HepG2 (cell line): ENCODE results near the gene MAN2B2. TPM values are rescaled to one million over a fixed set of nuclear protein-coding genes. Genes with fewer than 3 reads are reported as not detected.

ENCODE experiments used
- CREB3 ChIP-seq: sonication (generic); formaldehyde crosslinking; IDR thresholded peaks from 2 replicates; pipeline ENCODE4 v1.5.0; 2020; ENCODE audit warnings: missing genetic modification reagents
- ETV5 ChIP-seq: IDR thresholded peaks from 2 replicates; pipeline ENCODE4 v1.6.1; 2018; ENCODE audit warnings: missing biosample characterization, missing genetic modification reagents, inconsistent platforms, borderline replicate concordance
- FOXM1 ChIP-seq: sonication (generic); formaldehyde crosslinking; IDR thresholded peaks from 2 replicates; pipeline ENCODE4 v1.5.0; 2020; ENCODE audit warnings: missing genetic modification reagents
- GATAD1 ChIP-seq: IDR thresholded peaks from 2 replicates; pipeline ENCODE4 v1.6.1; 2016; ENCODE audit warnings: missing genetic modification reagents, missing compliant biosample characterization
- HMG20B ChIP-seq: conservative IDR thresholded peaks from 2 replicates; pipeline ENCODE4 v1.6.1; 2016; ENCODE audit warnings: missing genetic modification reagents, missing compliant biosample characterization
- HMGXB4 ChIP-seq, 2 experiments: sonication (generic) in 1 of 2; formaldehyde crosslinking in 1 of 2; IDR thresholded peaks; 2 replicates each; pipeline versions ENCODE4 v1.4.0 to v1.6.1; 2018 to 2020; ENCODE audit warnings: missing genetic modification reagents in 2 of 2, borderline replicate concordance in 1 of 2, low read depth in 1 of 2, mild to moderate bottlenecking in 1 of 2, missing biosample characterization in 1 of 2
- JUND ChIP-seq: sonication (generic); formaldehyde crosslinking; IDR thresholded peaks from 2 replicates; pipeline ENCODE4 v1.8.0; 2022; ENCODE audit warnings: mild to moderate bottlenecking, missing genetic modification reagents
- KLF12 ChIP-seq: sonication (generic); formaldehyde crosslinking; IDR thresholded peaks from 2 replicates; pipeline ENCODE4 v1.4.0; 2020; ENCODE audit warnings: missing genetic modification reagents, borderline replicate concordance
- MIER2 ChIP-seq: IDR thresholded peaks from 2 replicates; pipeline ENCODE4 v1.6.1; 2016; ENCODE audit warnings: missing biosample characterization, missing genetic modification reagents
- MYC ChIP-seq: sonication (generic); formaldehyde crosslinking; IDR thresholded peaks from 2 replicates; pipeline ENCODE4 v1.9.0; 2021; ENCODE audit warnings: missing genetic modification reagents, borderline replicate concordance
- NFE2 ChIP-seq: sonication (generic); formaldehyde crosslinking; IDR thresholded peaks from 2 replicates; pipeline ENCODE4 v1.4.0; 2020; ENCODE audit warnings: missing genetic modification reagents
- RFXANK ChIP-seq: IDR thresholded peaks from 2 replicates; pipeline ENCODE4 v1.6.1; 2016
- SMARCE1 ChIP-seq: fragments of 450-650 bp; IDR thresholded peaks from 2 replicates; pipeline ENCODE4 v1.6.1; 2017; ENCODE audit warnings: borderline replicate concordance
- SRY ChIP-seq: sonication (generic); formaldehyde crosslinking; IDR thresholded peaks from 2 replicates; pipeline ENCODE4 v1.8.0; 2022; ENCODE audit warnings: mild to moderate bottlenecking, missing genetic modification reagents
- ZBTB34 ChIP-seq: sonication (generic); formaldehyde crosslinking; IDR thresholded peaks from 2 replicates; pipeline ENCODE4 v1.8.0; 2022; ENCODE audit warnings: mild to moderate bottlenecking, missing genetic modification reagents
- ZBTB37 ChIP-seq: sonication (generic); formaldehyde crosslinking; IDR thresholded peaks from 2 replicates; pipeline ENCODE4 v1.4.0; 2020; ENCODE audit warnings: mild to moderate bottlenecking, missing genetic modification reagents
- ZNF567 ChIP-seq: sonication (generic); formaldehyde crosslinking; IDR thresholded peaks from 2 replicates; pipeline ENCODE4 v1.8.1; 2023; ENCODE audit warnings: mild to moderate bottlenecking, missing genetic modification reagents, borderline replicate concordance
- ZNF770 ChIP-seq: sonication (generic); formaldehyde crosslinking; IDR thresholded peaks from 2 replicates; pipeline ENCODE4 v1.5.0; 2020; ENCODE audit warnings: mild to moderate bottlenecking, missing genetic modification reagents
- ZSCAN21 ChIP-seq: sonication (generic); formaldehyde crosslinking; IDR thresholded peaks from 2 replicates; pipeline ENCODE4 v1.8.0; 2022; ENCODE audit warnings: mild to moderate bottlenecking, missing genetic modification reagents, moderate library complexity, borderline replicate concordance
- polyA plus RNA-seq, 8 experiments: library from polyadenylated mRNA; depleted of rRNA in 3 of 8; stranded (reverse) in 7 of 8; unstranded in 1 of 8; fragments of >200 nt; fragmentation: Illumina TruSeq in 4 of 8; extraction: Trizol in 4 of 8; gene quantifications; 2 replicates each; pipeline versions ENCODE4 v1.2.1 to v1.2.3, GENCODE V29; 2011 to 2016; ENCODE audit warnings: low read depth in 4 of 8, missing spikeins in 1 of 8, mixed read lengths in 1 of 8; ENCODE audit not compliant: insufficient read depth in 1 of 8
- total RNA-seq, 5 experiments: library from RNA; depleted of rRNA; stranded (reverse); fragments of >200 nt; fragmentation: Illumina TruSeq; extraction: Trizol; gene quantifications; 2 replicates each; pipeline ENCODE4 v1.2.3, GENCODE V29; 2016; ENCODE audit warnings: low read depth in 1 of 5

MAN2B2 gene
- total and polyA plus RNA-seq, 2 of the 13 experiments (the other 11 are each of a cell fraction or from before 2014, with no cell fraction given): 4.8 to 5.4 TPM

- TF ChIP-seq ZBTB37: no peak
- TF ChIP-seq RFXANK (CRISPR knock-in tag): no peak
- TF ChIP-seq ZNF567: no peak; the same call in 1 of the 2 replicates
- TF ChIP-seq SMARCE1: no peak
- no peak for TF ChIP-seq NFE2 (CRISPR knock-in tag)
- peak; percentile 90 for TF ChIP-seq MYC
- no peak; the same call in 1 of the 2 replicates for TF ChIP-seq ETV5
- peak; percentile 75; the same call in 1 of the 2 replicates for TF ChIP-seq CREB3 (CRISPR knock-in tag)
- no peak for TF ChIP-seq KLF12 (CRISPR knock-in tag)
- no peak for TF ChIP-seq ZBTB34
- no peak for TF ChIP-seq MIER2 (CRISPR knock-in tag)
- no peak for TF ChIP-seq HMG20B (CRISPR knock-in tag)
- peak; percentile 93 for TF ChIP-seq GATAD1
- no peak for TF ChIP-seq FOXM1
- peak; percentile 83 to 88 for TF ChIP-seq HMGXB4 (CRISPR knock-in tag; IDR thresholded peaks at IDR 0.05; ENCODE audit: borderline replicate concordance in 1 of 2, low read depth in 1 of 2)
- TF ChIP-seq ZNF770 (CRISPR knock-in tag): peak; percentile 46; the same call in 1 of the 2 replicates
- peak; percentile 45; the same call in 1 of the 2 replicates for TF ChIP-seq SRY (CRISPR knock-in tag)
- no peak for TF ChIP-seq JUND (CRISPR knock-in tag)
- no peak for TF ChIP-seq ZSCAN21 (CRISPR knock-in tag)
These were observed 65.5 kb downstream of the MAN2B2 start, which contains the start of gene MRFAP1 (continued) for GRCh38 chr4:6640292-6641163.
